WERI-Rb-1 (cell line): ENCODE measurements around the gene PRRC2C.
A peak's percentile ranks its signal among the peaks of the same experiment; 100 is the strongest.
"Not testable (repeated sequence)": the region's sequence is repeated elsewhere in the genome, so short reads cannot be mapped to it uniquely, and the experiment has no call there.

Source experiments
- DNase-seq: peaks from one replicate; pipeline ENCODE4 v3.0.0-alpha.2; 2020
- H3K27ac ChIP-seq: fragments of 250-450 bp; sonication (Bioruptor Pico); 2 replicates; pipeline ENCODE4 v1.5.1; 2020; ENCODE audit warnings: mild to moderate bottlenecking, moderate library complexity
- H3K27me3 ChIP-seq: fragments of 250-450 bp; sonication (Bioruptor Pico); 2 replicates; pipeline ENCODE4 v1.5.1; 2021; ENCODE audit warnings: mild to moderate bottlenecking, low read depth, moderate library complexity; ENCODE audit not compliant: insufficient read depth, severe bottlenecking
- H3K36me3 ChIP-seq: fragments of 250-450 bp; sonication (Bioruptor Pico); 2 replicates; pipeline ENCODE4 v1.5.1; 2020; ENCODE audit warnings: mild to moderate bottlenecking, moderate library complexity
- H3K4me3 ChIP-seq: 2 replicates; pipeline ENCODE4 v1.5.1; 2011; ENCODE audit warnings: low read depth, mild to moderate bottlenecking, control low read depth, low read length
- H3K9me3 ChIP-seq: fragments of 250-450 bp; sonication (Bioruptor Pico); 2 replicates; pipeline ENCODE4 v1.5.1; 2021; ENCODE audit warnings: mild to moderate bottlenecking, moderate library complexity; ENCODE audit not compliant: severe bottlenecking
- CTCF ChIP-seq: IDR thresholded peaks from 2 replicates; pipeline ENCODE4 v1.5.1; 2011; ENCODE audit warnings: low read depth, mild to moderate bottlenecking, control low read depth, inconsistent platforms, low read length

Gene PRRC2C

GRCh38 chr1:171485375-171486047, at the start of gene PRRC2C:
Gene PRRC2C (plus strand): TSS chr1:171485530. CDS start chr1:171512089, 26,559 bp downstream.
- Histone ChIP-seq H3K27me3 (no peaks in the 10 kb centered on the region), H3K4me3 (peak within 1 kb of the TSS; percentile 82), H3K9me3 (no peaks in the 10 kb centered on the region), H3K27ac (peak within 1 kb of the TSS; percentile 97), H3K36me3 (peaks cover 36% of the 10 kb centered on the region)
- TF ChIP-seq CTCF, result peak; percentile 82
- peak; percentile 98 for DNase-seq

GRCh38 chr1:171438441-171438840, 46.9 kb upstream of the PRRC2C start:
- Histone ChIP-seq H3K4me3 (no peak overlapping the region), H3K36me3 (no peaks in the 10 kb centered on the region), H3K9me3 (no peaks in the 10 kb centered on the region), H3K27me3 (no peaks in the 10 kb centered on the region), H3K27ac (no peak overlapping the region)
- no peak for DNase-seq
- no peak for TF ChIP-seq CTCF

DNA sequence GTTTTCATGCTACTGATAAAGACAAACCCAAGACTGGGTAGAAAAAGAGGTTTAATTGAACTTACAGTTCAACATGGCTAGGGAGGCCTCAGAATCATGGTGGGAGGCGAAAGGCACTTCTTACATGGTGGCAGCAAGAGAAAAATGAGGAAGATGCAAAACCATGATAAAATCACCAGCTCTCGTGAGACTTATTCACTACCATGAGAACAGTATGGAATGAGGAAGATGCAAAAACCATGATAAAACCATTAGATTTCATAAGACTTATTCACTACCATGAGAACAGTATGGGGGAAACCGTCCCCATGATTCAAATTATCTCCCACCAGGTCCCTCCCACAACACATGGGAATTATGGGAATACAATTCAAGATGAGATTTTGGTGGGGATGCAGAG, 45.1 kb upstream of the PRRC2C start:
- not testable (repeated sequence) for H3K9me3 ChIP-seq, H3K27ac ChIP-seq, H3K36me3 ChIP-seq, H3K27me3 ChIP-seq, H3K4me3 ChIP-seq, DNase-seq

DNA sequence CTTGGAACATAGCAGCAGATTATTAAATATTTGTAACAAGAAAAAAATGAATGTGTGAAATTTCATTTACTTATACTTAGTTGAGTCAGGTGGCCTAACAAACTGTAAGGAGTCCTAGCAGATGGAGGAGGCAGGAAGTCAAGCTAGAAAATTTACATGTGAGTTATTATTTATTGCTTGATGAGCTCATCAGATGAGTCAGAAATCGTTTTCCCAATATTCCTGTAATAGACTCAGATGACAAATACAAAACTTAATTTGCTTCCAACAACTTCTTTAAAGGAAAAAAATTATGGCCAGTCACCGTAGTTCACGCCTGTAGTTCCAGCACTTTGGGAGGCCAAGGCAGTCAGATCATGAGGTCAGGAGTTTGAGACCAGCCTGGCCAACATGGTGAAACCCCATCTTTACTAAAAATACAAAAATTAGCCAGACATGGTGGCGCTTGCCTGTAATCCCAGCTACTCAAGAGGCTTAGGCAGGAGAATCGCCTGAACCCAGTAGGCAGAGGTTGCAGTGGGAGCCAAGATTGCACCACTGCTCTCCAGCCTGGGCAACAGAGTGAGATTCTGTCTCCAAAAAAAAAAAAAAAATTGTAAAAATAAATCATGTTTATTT, 43.9 kb upstream of the PRRC2C start:
- not testable (repeated sequence) for H3K36me3 ChIP-seq, DNase-seq, H3K27me3 ChIP-seq, H3K27ac ChIP-seq, H3K9me3 ChIP-seq, H3K4me3 ChIP-seq

DNA sequence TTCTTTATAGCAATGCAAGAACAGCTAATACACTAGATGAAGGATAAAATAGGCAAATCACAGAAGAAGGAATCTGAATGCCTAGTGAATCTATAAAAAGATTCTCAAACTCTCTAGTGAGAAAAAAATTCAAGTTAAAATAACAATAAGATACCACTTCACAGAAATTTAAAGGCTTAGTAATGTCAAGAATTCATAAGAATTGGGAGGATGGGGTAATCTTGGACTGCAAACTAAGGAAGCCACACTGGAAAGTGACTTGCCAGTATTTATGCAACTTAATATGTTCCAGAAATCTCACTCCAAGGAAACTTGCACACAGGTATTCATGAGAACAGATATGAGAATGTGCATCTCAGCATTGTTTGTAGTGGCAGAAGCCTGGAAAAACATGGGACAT, 38.9 kb upstream of the PRRC2C start:
- no peaks in the 10 kb centered on the region for H3K9me3 ChIP-seq
- no peaks in the 10 kb centered on the region for H3K36me3 ChIP-seq
- no peak overlapping the region for H3K4me3 ChIP-seq
- DNase-seq, result no peak
- TF ChIP-seq CTCF, result no peak
- no peak overlapping the region for H3K27ac ChIP-seq
- no peaks in the 10 kb centered on the region for H3K27me3 ChIP-seq

DNA sequence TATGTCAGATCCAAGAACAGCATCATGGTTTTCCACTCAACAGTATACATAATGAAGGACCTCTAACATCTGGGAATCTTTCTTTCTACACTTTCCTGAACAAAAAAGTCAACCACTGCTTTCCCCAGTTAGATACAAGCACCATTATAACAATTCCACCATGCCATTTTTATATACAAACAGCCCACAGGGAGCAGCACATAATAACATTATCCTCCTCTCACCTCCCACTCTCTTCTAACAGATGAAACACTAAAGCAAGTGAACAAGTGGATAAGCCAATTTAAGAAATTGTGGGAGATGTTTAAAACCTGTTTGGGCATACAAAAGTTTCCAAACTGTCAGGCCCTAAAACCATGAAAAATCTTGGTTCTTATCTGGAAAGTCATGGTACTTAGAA, 29.4 kb upstream of the PRRC2C start:
- no peaks in the 10 kb centered on the region for H3K27me3 ChIP-seq
- no peaks in the 10 kb centered on the region for H3K36me3 ChIP-seq
- no peak for DNase-seq
- peaks cover 4% of the 10 kb centered on the region for H3K9me3 ChIP-seq
- TF ChIP-seq CTCF, result no peak
- H3K27ac ChIP-seq, result no peak overlapping the region
- no peak overlapping the region for H3K4me3 ChIP-seq

DNA sequence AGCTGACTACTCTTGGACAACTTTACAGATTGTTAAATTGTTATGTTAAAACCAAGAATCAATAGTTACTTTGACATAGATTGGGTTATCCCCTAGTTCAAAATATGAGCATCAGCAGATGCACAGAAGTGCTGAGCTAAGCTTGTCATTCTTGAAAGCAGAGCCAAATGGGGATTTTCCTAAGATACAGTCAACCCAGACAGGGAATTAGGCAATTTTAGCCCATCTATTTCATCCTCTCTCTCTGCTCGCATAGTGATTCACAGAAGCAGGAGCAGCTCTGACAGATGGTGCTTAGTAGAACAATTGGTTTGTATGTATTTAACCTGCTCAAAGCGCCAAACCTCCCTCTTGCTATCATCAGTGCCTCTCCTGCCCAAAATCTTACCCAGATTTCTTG, 27.9 kb upstream of the PRRC2C start:
- peak; percentile 26 for DNase-seq
- H3K27me3 ChIP-seq, result no peaks in the 10 kb centered on the region
- no peaks in the 10 kb centered on the region for H3K36me3 ChIP-seq
- no peak overlapping the region for H3K27ac ChIP-seq
- no peak for TF ChIP-seq CTCF
- peaks cover 1% of the 10 kb centered on the region for H3K9me3 ChIP-seq
- no peak overlapping the region for H3K4me3 ChIP-seq
